WERI-Rb-1 (cell line): ENCODE measurements around the gene CBX2.
A peak's percentile ranks its signal among the peaks of the same experiment; 100 is the strongest.

Source experiments
- DNase-seq: peaks from one replicate; pipeline ENCODE4 v3.0.0-alpha.2; 2020
- H3K27ac ChIP-seq: fragments of 250-450 bp; sonication (Bioruptor Pico); 2 replicates; pipeline ENCODE4 v1.5.1; 2020; ENCODE audit warnings: mild to moderate bottlenecking, moderate library complexity
- H3K27me3 ChIP-seq: fragments of 250-450 bp; sonication (Bioruptor Pico); 2 replicates; pipeline ENCODE4 v1.5.1; 2021; ENCODE audit warnings: mild to moderate bottlenecking, low read depth, moderate library complexity; ENCODE audit not compliant: insufficient read depth, severe bottlenecking
- H3K36me3 ChIP-seq: fragments of 250-450 bp; sonication (Bioruptor Pico); 2 replicates; pipeline ENCODE4 v1.5.1; 2020; ENCODE audit warnings: mild to moderate bottlenecking, moderate library complexity
- H3K4me3 ChIP-seq: 2 replicates; pipeline ENCODE4 v1.5.1; 2011; ENCODE audit warnings: low read depth, mild to moderate bottlenecking, control low read depth, low read length
- H3K9me3 ChIP-seq: fragments of 250-450 bp; sonication (Bioruptor Pico); 2 replicates; pipeline ENCODE4 v1.5.1; 2021; ENCODE audit warnings: mild to moderate bottlenecking, moderate library complexity; ENCODE audit not compliant: severe bottlenecking
- TF ChIP-seq, protein P1 (sequence below): IDR thresholded peaks from 2 replicates; pipeline ENCODE4 v1.5.1; 2011; ENCODE audit warnings: low read depth, mild to moderate bottlenecking, control low read depth, inconsistent platforms, low read length

Gene CBX2

DNA sequence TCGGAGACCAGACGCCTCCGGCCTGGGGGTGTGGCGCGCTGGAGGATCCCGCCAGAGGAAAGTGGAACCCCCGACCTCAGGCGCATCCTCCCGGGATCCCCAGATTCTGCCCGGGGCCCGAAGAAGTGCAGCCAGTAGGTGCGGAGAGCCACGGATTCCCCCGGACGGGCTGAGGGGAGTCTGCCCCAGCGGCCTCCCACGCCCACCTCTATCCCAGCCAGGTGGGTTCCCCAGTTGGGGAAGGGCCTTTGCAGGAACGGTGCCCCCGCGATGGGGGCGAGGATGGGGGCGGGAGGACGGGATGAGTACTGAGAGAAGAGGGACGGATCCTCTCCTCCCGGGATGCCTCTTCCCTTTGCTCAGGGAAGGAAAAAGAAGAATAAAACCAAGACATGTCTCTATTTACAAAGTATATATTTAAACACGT, 13.8 kb downstream of the CBX2 start:
- H3K27me3 ChIP-seq: no peaks in the 10 kb centered on the region
- TF ChIP-seq, protein P1, sequence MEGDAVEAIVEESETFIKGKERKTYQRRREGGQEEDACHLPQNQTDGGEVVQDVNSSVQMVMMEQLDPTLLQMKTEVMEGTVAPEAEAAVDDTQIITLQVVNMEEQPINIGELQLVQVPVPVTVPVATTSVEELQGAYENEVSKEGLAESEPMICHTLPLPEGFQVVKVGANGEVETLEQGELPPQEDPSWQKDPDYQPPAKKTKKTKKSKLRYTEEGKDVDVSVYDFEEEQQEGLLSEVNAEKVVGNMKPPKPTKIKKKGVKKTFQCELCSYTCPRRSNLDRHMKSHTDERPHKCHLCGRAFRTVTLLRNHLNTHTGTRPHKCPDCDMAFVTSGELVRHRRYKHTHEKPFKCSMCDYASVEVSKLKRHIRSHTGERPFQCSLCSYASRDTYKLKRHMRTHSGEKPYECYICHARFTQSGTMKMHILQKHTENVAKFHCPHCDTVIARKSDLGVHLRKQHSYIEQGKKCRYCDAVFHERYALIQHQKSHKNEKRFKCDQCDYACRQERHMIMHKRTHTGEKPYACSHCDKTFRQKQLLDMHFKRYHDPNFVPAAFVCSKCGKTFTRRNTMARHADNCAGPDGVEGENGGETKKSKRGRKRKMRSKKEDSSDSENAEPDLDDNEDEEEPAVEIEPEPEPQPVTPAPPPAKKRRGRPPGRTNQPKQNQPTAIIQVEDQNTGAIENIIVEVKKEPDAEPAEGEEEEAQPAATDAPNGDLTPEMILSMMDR: no peak

DNA sequence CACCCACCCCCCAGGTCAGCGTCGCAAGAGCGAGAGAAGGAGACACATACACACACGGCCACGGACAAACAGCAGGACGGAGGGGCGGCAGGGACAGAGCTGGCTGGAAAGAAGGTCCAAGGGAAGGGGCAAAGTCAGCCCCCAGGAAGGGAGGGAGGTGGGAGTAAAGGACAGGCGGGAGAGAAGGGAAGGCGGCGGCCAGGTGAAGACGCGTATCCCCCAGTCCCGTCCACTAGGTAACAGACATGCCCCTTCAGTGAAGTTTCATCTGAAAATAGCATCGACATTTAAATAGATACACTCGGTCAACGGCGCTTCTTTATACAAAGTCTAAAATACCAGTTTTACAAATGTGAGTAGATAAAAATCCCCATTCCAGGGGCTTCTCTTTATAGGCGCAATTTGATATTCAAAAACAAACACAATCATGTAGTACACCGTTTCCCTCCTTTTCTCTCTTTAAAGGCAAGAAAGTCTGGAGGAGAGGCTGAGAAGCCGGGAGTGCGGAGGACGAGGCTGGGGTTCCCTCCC, 14.5 kb downstream of the CBX2 start:
- H3K4me3 ChIP-seq: no peak overlapping the region
- H3K27me3 ChIP-seq: no peaks in the 10 kb centered on the region
- DNase-seq: no peak
- peaks cover 27% of the 10 kb centered on the region for H3K36me3 ChIP-seq
- H3K9me3 ChIP-seq: no peaks in the 10 kb centered on the region
- TF ChIP-seq, protein P1: no peak
- no peak overlapping the region for H3K27ac ChIP-seq

More for the DNA sequence above, 13.8 kb downstream of the CBX2 start:
- H3K27ac ChIP-seq: no peak overlapping the region
- peaks cover 30% of the 10 kb centered on the region for H3K36me3 ChIP-seq
- no peak overlapping the region for H3K4me3 ChIP-seq
- no peak for DNase-seq
- H3K9me3 ChIP-seq: no peaks in the 10 kb centered on the region

DNA sequence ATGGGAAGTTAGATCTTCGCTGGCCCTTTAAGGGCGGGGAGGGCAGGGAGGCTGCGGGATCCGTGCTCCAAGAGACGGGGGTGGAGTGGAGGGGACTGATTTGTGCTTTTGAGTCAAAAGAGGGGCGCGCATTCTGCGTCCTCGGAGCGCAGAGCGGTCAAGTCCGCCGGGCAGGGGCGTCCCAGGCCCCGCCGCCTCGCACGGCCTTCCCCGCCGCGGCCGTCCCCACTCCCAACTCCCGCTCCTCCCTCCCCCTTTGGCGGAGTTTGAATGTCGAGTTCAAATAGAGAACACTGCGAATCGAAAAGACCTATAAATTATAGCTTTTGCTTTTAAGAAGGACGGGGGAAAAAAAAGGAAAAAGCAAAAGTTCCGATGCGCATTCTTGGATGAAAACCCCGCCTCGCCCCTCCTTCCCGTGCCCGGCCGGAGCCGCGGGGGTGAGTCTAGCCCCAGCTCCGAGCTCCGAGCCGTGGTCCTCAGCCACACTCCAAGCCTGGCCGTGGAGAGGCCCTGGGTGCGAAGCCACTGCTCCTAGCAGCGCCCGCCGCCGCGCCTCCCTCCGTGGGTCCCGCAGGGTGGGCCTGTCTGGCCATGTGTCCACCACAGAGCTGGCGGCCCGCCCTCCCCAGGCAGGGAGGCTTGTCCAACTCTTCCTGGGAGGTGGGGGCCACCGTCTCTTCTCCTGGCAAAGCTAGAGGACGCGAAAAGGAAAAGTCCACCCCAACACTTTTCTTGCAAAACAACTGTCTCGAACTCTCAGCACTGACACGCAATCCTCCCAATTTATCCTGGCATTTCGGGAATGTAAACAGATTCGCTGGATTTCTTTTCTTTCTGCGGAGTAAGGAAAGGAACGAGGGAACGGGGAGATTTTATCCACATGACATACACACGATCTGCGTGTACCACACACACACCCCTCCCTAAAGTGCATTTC, 15.3 kb downstream of the CBX2 start:
- TF ChIP-seq, protein P1: no peak
- Histone ChIP-seq H3K9me3 (no peaks in the 10 kb centered on the region), H3K27me3 (no peaks in the 10 kb centered on the region), H3K36me3 (peaks cover 27% of the 10 kb centered on the region), H3K27ac (no peak overlapping the region), H3K4me3 (no peak overlapping the region)
- DNase-seq: no peak

DNA sequence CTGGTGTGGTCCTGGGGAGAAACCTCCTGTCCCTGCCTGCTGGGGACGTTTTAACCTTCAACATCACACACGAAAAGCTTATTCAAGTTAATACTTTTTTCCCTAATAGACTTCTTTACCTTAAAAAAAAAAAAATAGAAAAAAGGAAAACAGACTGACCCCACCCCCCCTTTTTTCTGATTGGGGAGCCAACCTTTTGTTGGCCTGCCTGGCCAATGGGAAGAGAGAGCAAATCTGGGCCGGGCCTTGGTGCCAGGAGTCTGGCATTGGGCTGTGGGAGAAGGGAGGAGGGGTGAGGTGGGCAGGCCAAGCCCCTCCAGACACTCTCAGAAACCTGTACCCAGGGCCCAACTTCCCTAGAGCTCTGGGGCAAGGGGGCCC, 16.0 kb downstream of the CBX2 start:
- TF ChIP-seq, protein P1: no peak
- Histone ChIP-seq H3K27ac (no peak overlapping the region), H3K27me3 (no peaks in the 10 kb centered on the region), H3K4me3 (no peak overlapping the region), H3K36me3 (peaks cover 27% of the 10 kb centered on the region), H3K9me3 (no peaks in the 10 kb centered on the region)
- peak; percentile 56 for DNase-seq

DNA sequence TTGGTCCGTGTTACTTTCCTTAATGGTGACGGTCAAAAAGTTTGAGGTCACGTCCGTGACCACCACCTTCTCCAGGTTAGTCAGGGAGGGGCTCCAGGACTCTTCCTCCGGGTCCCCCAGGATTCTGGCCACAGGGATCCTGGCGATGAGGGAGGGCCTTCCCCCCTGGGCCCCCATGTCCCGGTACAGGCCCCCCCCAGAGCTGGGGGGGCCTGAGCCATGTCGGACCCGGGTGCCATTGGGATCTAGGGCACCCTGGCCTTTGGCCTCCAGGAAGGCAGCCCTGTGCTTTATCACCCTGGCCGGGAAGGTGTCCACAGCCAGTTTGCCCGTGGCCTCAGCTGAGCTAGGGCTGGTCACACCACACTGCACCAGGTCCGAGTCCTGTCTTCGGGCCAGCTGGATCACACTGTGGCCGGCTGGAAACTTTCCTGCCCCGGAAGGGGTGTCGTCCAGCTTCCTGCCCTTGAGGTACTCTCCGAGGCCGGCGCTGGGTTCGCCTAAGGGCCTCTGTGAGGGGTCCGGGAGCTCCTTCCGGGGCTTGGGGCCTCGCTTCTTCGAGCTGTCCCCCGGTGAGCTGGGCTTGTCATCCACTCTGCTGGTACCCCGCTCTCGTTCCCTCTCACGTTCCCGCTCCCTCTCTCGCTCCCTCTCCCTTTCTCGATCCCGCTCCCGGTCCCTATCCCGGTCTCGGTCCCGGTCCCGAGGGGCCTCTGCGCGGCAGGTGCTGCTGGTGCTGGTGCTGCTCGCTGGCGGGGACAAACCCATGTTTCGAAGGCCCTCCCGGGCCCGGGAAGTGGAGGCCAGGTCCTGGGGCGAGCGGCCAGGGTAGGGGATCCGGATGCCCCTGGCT, 16.9 kb downstream of the CBX2 start:
- H3K27me3 ChIP-seq: no peaks in the 10 kb centered on the region
- no peak overlapping the region for H3K27ac ChIP-seq
- H3K36me3 ChIP-seq: peaks cover 27% of the 10 kb centered on the region
- TF ChIP-seq, protein P1: no peak
- DNase-seq: no peak
- no peaks in the 10 kb centered on the region for H3K9me3 ChIP-seq
- H3K4me3 ChIP-seq: no peak overlapping the region
